ENCODE measurements around the gene UBASH3B.

Gene UBASH3B

DNA sequence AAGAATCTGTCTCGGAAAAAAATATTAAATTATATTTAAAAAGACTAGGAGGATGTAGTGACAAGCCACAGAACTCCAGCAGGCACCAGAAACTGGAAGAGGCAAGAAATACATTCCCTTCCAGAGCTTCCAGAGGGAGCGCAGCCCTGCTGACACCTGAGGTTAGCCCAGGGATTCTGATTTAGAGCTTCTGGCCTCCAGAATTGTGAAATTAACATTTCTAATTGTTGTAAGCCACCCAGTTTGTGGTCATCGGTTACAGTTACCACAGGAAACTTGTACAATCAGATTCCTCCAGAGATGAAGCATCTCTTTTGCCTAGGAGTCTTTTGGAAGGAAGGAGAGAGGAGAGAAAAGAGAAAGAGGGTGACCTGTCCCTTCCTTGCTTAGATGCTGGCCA, 6.4 kb upstream of the UBASH3B start:
- DNase-seq = no peak

DNA sequence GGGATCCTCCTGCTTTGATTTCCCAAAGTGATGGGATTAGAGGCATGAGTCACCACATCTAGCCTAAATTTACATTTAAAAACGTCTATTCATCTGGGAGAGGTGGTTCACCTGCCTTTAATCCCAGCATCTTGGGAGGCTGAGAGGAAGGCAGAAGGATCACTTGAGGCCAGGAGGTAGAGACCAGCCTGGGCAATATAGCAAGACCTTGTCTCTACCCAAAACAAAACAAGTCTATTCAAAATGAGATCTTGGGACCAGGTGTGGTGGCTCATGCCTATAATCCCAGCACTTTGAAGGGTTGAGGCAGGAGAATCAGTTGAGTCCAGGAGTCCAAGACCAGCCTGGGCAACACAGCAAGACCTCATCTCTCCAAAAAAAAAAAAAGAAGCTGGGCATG, 4.9 kb upstream of the UBASH3B start:
- no peak for DNase-seq

DNA sequence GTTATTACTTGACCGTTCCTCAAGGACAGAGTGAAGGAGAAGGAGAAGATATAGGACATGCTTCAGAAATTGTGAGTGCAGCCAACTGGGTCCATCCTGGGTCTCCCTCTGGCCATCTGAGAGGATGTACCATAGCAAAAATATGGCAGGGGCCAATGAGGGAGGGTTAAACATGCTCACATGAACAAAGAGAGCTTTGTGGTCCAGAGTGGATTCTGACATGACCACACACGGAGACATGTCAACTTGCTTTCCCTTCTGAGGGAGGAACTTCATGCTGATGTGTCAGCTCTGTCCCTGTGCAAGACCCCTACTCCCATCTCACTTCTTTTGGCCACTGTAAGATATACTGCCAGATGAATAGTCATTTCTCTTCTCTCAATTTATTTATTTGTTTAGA, 3.0 kb upstream of the UBASH3B start:
- DNase-seq = no peak

DNA sequence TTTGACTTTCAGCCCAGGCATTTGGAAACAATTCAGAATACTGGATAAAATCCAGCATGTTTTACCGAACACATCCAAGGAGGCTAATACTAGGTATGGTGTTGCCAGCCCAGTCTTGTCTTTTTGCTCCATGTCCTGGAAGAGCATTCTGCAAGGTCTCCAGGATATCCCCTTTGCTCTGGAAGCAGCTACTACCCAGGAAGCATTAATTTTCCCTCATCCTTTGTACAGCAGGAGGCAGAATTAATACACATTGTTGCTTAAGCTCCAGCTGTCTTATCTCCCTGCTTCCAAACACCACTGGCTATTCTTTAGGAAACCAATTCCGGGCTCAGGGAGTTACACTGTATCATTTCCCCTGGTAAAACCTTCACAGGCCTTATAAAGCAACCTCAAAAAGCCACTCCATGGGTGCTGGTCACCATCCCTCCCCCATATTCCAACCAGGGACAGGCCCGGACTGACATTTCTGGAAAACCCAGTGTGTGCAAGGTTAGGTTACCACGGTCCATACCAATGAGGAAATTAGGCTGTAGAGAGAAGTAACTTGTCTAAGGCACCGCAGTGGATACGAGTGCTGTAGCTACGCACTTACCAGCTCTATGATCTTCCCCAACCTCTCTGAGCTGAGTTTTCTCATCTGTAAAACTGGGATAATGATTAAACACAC, 1.5 kb upstream of the UBASH3B start:
- DNase-seq = no peak

GRCh38 chr11:122656073-122656630, 630 bp downstream of the UBASH3B start:
- peak; percentile 39 to 40 for DNase-seq

GRCh38 chr11:122656631-122657101, 1.1 kb downstream of the UBASH3B start:
- peak; percentile 38 to 39 for DNase-seq

DNA sequence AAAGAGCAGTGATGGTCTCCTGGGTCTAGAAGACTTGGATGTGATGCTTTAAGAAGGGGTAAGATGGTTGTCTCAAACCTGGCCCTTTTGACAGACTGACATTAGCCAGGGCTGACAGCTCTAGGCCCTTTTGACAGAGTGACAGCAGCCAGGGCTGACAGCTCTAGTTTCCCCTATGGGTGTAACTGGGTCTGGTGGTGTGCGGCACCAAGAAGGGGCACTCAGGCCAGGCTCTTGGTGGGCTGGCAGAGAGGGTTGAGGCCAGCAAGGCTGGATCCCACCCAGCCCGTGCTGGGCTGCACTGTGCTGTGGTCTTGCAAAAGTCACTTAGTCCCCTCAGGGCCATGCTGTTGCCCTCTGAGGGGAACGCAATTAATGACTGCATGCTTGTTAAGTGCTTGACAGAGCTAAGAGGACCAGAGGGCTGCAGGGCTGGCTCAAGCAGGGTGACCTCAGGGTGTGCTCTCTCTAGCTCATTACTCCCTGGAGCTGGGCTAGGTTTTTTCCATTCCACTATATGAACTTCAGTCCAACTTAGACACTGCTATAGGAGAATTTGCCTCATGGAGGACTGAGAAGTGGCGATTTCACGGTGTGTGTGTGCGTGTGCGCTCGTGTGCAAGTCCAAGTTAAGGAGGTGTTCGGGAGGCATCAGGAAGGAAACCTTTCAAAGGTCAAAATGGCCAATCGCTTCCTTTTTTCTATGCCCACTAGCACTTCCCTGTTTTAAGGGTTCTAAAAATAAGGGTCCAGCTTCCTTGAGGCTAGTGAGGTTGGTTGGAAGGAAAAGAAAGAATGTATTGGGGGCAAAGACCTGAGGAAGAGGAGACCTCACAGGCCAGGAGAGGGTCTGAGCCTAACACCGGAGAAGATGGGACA, 4.4 kb downstream of the UBASH3B start:
- DNase-seq = no peak

- no peak for DNase-seq
Observed at GRCh38 chr11:122661182-122661945, 5.8 kb downstream of the UBASH3B start.

DNA sequence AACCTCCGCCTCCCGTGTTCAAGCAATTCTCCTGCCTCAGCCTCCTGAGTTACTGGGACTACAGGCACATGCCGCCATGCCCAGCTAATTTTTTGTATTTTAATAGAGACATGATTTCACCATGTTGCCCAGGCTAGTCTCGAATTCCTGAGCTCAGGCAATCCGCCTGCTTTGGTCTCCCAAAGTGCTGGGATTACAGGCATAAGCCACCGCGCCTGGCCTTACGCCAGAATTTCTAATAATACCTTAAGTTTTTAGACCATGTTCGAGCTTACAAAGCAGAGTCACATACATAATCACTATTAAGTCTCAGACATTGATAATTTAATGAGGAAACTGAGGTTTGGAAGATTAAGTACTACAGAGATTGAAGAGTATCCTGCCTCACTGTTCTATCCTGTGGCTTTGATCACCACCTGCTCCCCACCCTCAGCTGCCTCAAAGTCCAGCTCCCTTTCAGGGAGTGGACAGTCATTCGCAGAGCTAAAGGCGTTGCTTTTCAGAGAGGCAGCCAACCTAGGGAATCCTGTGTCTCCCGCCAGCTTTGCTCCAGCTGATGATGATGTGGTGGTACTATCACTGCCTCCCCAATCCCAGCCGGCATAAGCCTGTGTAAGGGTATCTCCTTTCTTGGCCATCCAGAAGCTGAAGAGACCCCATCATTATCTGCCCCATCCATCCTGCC, 7.7 kb downstream of the UBASH3B start:
- no peak for DNase-seq

GRCh38 chr11:122663764-122664163, 8.2 kb downstream of the UBASH3B start:
- DNase-seq = no peak

DNA sequence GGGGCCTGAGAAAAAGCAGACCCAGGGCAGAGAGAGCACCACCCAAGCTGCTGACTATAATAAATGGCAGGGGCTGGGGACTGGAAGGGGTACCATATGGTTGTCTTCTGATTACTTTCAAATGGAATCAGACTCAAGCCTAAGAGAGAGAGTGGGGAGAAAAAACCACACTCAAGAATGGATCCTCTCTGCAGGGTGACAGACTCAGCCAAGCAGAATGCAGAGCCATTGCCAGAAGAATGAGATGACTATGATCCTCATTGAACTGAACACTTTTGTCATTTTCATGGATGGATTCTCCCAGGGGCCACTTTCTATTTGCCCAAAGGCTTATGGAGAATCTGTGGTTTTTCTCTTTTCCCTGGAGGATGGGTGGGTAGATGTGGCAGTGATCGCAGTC, 8.7 kb downstream of the UBASH3B start:
- no peak for DNase-seq

DNA sequence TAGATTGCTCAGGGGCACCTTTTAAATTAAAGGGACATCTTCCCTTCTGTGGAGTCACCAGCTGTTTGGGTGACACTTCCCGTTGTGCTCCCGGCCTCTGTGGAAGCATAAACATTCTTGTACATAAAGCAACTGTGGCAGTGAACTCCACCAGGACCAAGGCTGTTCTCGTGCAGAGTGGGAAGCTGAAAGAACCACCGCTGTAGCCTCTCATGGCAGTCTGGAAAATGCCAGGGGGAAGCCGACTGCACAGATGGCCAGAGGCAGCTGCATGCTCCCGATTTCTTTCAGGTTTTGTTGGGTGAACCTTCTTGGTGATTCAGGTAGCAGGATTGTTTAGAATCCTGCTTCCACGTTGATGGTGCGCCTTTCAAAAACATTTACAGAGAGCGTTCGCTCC, 10.3 kb downstream of the UBASH3B start:
- DNase-seq = no peak

DNA sequence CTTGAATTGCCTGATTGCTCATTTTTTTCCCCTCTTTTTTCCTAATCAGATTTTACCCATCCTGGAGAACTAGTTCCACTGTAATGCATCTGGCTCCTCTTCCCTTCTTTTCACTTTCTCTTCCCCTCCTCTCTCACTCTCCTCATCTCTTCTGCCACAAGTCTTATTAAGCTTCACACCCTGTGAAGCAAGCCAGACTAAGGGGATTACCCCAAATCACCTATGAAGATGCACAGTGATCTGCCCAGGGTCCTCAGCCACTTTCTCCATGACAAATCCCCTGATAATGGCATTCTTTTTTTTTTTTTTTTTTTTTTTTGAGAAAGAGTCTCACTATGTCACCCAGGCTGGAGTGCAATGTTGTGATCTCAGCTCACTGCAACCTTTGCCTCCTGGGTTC, 11.2 kb downstream of the UBASH3B start:
- DNase-seq = no peak

DNA sequence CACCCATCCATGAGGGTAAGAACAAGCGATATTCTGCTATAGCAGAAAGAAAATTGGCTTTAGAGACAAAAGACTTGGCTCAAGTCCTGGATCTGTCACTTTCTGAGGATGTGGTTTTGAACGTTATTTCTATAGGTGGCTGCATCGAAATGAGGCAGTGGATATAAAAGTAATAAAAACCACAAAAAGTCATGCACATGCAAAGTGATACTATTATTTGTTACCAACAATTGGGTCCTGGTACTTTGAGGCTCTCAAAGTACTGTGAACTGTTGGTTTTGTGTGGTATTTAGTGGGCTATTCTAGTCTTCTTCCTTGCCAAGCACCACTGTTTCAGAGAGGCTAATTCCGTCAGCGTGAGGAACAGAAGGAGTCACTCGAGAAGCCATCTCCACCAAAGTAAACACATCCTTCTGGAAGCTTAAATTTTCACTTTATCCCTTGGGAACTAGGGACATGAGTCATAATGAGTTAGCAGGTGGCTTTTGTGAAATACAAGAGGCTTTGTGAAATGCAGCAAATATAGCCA, 13.1 kb downstream of the UBASH3B start:
- DNase-seq = peak in 1 of 2 donors; percentile 31

DNA sequence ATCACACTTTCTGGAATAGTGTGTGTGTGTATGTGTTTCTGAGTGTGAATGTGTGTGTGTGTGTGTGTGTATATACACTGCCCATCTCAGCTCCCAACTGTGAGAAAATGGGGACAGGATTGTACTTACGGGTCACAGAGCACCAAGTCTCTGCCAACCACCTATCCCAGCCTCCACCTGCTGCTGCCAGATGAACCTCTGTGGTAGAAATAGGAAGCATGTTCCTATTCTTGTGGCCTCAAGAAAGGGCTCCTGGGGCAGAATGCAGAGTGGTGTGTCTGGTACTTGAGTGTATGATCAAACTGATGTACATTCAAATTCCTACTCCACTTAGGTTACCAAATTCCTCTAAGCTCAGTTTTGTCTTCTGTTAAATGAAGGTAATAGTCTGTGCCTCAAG, 14.6 kb downstream of the UBASH3B start:
- DNase-seq = no peak

- DNase-seq = no peak
Observed at GRCh38 chr11:122671400-122671891, 15.9 kb downstream of the UBASH3B start.

DNA sequence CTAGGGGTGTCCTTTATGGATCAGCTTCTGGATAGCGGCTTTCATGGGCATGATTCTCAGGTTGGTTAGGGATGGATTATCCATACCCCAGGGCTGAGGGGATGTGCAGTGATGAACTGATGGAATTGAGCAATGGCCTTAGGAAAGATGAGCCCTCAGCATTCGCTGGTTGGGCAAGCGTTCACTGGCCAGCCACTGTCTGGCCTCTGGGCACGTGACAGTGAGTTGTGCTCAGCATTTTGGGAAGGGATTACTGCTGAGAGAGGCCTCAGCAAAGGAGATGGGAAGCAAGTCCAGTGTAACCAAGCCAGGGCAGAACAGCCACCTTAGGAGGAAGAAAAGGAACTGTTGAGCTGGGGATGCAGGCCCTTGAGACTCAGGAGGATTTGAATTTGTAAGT, 17.4 kb downstream of the UBASH3B start:
- DNase-seq = peak in 1 of 2 donors; percentile 24

GRCh38 chr11:122673701-122674100, 18.2 kb downstream of the UBASH3B start:
- no peak for DNase-seq

- no peak for DNase-seq
Observed at GRCh38 chr11:122676638-122677037, 21.1 kb downstream of the UBASH3B start.

- DNase-seq = no peak
Observed at GRCh38 chr11:122677256-122677655, 21.7 kb downstream of the UBASH3B start.

- DNase-seq = no peak
Observed at GRCh38 chr11:122678406-122678805, 22.9 kb downstream of the UBASH3B start.

DNA sequence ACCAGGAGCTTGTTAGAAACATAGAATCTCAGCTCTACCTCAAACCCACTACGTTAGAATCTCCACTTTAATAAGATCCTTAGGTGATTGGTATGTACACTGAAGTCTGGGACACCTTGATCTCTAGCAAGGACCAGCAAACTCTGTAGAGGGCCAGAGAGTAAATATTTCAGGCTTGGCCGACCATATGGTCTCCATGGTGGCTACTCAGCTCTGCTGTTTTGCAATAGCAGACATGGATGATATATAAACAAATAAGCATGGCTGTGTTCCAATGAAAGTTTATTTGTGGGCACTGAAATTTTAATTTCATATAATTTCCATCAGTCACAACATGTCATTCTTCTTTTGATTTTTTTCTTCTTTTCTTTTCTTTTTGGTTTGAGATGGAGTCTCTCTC, 23.9 kb downstream of the UBASH3B start:
- no peak for DNase-seq

All from CD4-positive, alpha-beta T cell treated with Interleukin-1 beta for 1 hour (primary cell).